Stimulated activated CD8-positive, alpha-beta memory T cell treated with anti-CD3 and anti-CD28 coated beads, Interleukin-7, amount 100 ng/mL, for 48 hours (primary cell): ENCODE results near the gene AFP.

Experiments
- DNase-seq, 2 donors: peaks; one replicate each; pipeline ENCODE4 v3.0.0-alpha.2; 2020; ENCODE audit warnings: low read depth in 1 of 2; ENCODE audit errors: extremely low read depth in 1 of 2

The AFP gene

DNA sequence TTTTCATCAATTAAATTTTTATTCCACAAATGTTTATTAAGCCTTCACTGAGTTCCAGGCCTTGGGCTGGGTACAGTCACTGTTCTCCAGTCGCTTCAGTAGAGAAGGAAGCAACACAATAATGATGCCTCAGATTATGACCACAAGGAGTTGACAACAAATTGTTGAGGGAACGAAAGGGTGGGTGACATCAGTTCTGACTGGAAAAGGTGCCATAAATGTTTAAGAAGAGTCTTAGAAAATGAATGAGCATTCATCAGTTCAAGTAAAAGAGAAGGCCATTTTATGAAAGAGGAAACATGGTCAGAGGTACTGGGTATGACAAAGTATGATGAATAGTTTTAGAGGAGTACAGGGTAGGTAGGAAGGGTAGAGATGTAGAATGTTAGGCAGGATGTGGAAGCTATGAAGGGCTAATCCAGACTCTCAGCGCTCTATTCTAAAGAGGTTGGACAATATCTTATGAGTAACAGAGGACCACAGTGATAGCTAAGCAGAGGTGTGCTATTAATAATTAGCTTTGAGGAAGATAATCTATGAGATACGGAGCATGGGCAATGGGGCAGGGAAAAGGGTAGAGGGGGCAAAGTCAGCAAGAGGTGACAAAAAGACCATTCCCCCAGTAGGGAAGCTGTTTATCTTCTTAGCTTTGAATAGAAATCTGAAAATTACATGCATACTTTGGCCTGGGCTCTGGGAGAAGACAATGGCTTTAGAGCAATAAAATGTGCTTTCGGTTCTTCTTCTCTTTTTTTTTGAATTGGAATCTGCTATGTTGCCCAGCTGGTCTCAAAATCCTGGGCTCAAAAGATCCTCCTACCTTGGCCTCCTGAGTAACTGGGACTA, 20.4 kb downstream of the AFP start:
- DNase-seq = no peak

DNA sequence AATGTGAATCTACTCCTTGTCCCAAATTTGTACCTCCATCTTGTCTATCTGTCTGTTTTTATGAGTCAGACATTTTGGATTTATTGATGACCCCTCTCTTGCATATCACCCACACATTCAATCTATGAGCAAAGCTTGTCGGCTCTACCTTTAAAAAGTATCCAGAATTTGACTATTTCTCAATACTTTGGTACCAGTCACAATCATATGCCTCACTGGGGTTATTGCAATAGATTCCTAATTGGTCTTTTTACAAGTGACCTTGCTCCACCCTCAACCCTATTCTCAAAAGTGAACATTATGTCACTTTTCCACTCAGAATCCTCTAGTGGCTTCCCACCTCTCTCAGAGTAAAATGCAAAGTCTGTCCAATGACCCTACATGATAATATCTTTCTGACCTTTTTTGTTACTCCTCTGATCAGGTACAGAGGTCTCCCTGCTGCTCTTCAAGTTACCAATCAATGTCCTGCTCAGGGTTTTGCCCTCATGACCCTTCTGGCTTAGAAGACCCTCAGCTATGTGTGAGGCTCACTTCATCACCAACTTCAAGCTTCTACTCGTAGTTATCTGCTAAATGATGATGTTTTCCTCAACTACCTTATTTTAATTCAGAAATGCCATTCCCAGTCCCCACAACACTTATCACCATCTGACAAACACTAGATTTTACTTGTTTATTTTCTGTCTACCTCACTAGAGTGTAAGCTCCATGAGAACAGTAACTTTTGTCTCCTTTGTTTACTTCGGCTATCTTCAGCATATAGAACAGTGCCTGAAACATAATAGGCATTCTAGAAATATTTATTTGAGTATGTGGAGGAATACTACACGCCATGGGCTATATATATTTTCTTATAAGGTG, 22.4 kb downstream of the AFP start:
- DNase-seq = no peak

DNA sequence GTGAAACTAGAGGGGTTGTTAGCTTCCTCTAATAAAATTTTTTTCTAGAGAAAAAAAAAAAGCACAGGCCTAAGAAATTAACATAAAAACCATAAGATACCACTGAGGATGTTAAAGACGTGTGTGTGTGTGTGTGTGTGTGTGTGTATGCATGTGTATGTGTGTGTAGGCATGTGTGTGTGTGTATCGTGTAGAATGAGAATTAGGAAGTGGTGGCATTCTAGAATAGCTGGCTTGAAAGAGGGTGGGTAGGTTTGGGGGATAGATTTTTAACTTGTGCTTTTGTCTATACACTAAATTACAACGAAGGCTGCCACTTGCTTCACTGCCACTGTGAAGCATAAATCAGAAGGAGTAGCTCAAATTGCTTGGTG, 23.0 kb downstream of the AFP start:
- DNase-seq = no peak

DNA sequence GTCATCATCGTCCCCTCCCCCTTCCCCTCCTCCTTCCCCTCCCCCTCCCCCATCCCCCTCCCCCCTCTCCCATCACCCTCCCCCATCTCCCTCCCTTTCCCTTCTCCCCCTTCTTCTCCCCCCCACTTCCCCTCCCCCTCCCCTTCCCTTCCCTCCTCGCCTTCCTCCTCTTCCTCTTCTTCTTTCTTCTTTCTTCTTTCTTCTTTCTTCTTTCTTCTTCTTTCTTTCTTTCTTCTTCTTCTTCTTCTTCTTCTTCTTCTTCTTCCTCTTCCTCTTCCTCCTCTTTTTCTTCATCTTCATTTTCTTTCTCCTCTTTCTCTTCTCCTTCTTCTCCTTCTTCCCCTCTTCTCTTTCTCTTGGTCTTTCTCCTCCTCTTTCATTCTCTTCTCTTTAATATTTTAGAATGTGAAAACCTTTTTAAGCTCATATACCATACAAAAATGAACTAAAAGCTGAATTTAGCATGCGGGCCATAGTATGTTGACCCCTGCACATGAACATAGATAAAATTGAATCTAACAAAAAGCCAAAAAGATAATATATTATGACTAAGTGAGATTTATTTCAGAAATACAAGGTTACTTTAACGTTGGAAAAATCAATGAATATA, 25.0 kb downstream of the AFP start:
- no peak for DNase-seq

DNA sequence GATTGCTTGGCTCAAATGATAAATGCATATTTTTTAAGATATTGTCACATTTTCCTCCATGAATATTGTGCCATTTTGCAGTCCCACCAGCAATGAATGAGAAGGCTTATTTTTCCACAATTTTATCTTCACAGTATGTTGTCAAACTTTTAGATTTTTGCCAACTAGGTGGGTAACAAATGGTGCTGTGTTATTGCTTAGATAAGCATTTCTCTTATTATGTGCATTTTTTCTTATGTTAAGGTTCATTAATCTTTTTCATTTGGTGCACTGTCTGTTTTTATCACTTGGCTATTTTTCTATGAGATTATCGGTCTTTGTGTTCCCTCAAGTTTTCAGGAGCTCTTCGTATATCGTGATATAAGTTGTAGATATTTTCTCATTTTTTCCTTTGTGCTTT, 32.1 kb downstream of the AFP start:
- no peak for DNase-seq

DNA sequence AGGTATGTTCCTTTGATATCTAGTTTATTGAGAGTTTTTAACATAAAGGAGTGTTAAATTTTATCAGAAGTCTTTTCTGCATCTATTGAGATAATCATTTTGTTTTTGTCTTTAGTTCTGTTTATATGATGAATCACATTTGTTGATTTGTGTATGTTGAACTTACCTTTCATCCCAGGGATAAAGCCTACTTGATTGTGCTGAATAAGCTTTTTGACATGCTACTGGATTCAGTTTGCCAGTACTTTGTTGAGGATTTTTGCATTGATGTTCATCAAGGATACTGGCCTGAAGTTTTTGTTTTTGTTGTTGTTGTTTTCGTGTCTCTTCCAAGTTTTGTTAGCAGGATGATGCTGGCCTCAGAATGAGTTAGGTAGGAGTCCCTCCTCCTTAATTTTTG, 34.7 kb downstream of the AFP start:
- no peak for DNase-seq

DNA sequence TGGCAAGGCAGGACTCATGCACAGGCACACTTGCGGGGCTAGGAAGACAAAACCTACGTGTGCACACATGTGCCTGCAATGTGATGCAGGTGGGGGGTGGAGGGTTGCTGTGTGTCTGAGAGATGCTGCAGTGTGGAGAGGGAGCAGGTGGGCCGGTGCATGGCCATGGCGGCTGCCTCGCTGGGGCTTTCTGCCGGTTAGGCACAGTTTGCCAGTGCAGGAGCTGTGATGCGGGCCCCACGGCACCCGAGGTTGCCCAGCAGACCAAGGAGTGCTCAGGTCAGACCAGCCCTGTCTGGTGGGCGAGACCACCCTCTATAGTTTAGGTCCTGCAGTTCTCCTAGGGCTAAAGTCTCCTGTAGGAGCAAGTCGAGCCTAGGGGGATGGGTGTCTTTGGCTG, 41.2 kb downstream of the AFP start:
- DNase-seq = no peak

DNA sequence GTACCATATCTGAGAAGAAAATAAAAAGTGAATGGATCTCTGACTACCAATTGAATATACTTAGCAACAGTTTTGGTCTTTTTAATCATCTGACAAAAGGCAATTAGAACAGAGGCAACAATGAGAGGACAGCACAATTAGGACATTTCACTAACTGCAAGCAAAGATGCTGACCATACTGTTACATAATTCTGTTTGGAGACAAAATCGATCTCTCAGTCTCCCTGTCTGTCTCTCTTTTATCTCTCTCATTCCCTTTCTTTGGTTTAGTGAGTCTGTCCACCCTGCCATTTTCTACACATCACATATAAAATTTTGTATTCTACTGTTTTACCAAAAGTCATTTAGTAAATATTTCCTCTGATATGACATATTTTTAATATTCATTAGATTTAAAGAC, 43.3 kb downstream of the AFP start:
- DNase-seq = no peak

DNA sequence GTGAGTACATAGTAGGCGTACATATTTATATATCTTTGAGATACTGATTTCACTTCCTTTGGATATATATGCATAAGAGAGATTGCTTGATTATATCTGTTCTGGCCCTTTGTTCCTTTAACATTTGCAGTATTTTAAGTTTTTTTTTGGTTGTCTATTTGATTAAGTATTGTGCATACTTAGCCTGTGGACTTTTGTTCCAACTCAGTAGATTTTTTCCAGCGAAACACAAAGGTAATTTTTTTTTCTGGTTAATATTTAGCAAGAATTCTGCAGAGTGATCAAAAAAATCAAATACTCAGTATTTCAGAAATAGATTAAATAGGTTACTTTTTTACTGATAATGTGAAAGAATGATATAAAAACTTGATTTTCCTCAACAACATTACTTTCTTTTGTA, 45.3 kb downstream of the AFP start, which contains the start of gene AFM:
Gene AFM, plus strand, starts transcription at position 388 of the 400 bp plus-strand sequence. CDS start 31 bp downstream, outside the sequence.
- DNase-seq = no peak

DNA sequence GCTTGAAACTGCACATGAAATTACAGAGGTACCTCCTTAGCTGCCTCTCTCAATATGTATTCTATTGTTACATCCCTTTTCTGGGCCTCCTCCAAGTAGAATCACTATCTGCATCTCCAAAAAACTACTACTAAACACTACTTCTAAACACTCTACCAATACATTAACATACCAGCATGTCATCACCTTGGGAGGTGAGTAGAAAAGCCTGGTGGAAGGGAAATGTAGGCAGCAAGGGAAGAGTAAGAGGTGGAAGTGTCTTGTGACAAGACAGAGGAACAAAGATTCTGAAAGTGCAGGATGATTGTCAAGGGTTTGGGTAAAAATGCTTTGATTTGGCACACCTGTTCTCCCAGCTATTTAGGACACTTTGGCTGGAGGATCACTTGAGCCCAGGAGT, 49.1 kb downstream of the AFP start:
- no peak for DNase-seq

DNA sequence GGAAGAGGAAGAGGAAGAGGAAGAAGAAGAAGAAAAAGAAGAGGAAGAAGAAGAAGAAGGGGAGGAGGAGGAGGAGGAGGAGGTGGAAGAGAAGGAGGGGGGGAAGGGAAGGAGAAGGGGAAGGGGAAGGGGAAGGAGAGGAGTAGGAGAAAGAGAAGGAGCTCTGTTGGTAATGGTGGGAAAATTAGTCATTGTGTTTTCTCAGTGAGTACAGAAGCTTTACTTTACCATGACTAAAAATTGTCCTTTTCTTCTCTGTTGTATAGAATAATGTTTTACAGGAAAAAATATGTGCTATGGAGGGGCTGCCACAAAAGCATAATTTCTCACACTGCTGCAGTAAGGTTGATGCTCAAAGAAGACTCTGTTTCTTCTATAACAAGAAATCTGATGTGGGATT, 49.6 kb downstream of the AFP start:
- DNase-seq = no peak

DNA sequence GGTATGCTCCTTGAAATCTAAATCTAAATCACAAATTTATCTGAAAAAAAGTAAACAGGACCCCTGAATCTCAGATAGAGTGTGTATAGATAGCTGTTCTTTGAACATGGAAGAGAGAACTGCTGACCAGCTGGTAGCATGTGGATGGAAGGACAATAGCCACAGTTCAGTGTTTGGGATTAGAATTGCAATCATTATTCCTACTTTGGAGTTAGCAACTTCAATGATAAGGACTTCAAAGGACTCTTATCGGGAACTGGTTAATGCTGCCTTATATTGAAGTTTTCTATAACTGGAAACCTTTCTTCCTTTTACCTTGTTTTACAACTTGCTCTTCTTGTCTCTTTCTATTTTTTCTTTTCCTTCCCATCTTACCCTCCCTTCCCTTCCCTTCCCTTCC, 50.5 kb downstream of the AFP start:
- no peak for DNase-seq

DNA sequence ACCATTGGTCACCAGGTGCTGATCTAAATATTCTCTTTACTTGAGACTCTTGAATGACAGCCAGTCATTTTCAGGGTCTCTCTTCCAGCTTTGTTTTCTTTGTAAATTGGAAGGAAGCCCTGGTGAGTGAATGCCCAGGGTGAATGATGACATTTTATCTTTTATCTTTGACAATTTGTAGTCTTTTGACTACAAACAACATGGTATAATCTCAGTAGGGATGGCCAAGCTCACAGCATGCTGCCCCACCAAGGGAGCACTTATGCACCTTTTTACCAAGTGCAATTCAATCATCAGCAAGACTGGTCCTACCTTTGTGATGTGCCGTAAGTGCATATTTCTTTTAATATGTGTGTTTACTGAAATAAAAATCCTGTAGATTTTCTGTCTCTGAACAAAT, 51.2 kb downstream of the AFP start:
- DNase-seq = no peak

DNA sequence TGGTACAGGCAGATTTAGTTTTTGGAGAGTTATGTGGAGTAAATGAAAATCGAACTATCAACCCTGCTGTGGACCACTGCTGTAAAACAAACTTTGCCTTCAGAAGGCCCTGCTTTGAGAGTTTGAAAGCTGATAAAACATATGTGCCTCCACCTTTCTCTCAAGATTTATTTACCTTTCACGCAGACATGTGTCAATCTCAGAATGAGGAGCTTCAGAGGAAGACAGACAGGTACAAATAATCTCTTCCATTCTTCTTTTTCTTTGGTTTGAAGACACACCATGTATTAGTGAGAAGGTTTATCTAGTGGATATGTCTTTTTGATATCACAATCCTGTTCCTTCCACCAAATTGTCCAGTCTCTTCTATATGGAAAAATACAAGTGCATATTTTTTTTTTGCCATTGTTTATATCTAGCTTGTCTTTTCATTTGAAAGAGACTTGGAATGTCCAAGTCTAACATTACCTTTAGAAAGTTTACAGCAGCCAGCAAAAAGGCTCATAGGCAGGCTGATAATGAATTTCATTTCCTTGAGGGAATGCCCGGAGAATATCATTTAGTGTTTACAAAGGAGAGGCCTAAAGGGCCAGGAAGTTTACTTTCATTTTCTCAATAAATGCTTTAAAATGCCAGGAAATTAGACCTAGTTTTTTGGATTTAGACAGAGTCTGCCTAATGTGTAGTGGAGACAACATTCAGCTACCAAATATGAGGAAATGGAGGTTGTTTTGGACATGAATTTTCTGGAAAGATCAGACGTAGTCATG, 64.2 kb downstream of the AFP start:
- no peak for DNase-seq

DNA sequence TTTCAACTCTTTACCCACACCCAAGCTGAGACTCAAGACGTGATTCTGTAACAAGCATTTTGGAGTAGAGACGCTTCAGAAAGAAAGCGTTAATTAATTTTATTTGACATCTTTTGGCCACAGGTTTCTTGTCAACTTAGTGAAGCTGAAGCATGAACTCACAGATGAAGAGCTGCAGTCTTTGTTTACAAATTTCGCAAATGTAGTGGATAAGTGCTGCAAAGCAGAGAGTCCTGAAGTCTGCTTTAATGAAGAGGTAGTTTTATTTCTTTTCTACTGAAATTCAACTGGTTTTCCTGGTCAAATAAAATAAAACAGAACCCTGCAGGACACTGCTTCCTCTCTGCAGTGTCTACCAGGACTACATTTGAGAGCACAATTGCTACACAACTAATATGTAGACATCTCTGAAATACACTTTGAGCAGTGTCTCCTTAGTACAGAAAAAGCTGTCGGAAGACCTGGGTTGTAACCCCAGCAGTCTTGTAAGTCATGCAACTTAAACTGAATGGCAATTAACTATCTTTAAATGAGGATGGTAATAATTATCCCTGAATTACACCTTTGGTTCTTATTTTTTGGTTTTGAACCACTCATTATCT, 65.7 kb downstream of the AFP start:
- no peak for DNase-seq

DNA sequence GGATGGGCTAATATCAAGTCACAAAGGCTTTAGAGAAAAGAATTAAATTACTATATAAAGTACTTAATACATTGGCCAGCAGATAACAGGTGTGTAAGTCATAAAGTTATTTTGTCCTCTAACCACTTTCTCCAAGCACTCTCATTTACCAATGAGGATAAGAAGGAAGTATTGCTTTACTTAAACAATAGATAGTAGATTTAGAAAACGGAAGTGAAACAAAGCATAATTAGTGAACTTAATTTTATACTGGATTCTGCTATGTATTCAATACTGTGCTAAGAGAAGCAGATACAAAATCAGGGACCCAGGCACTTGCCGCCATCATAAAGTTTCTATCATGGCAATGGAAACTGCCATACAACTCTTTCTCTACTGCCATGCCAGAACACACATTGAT, 69.5 kb downstream of the AFP start:
- no peak for DNase-seq
